ENCODE results near the gene PLCH2. TPM values are rescaled to one million over a fixed set of nuclear protein-coding genes. Genes with fewer than 3 reads are reported as not detected.
A peak's percentile ranks its signal among the peaks of the same experiment; 100 is the strongest.

Gene PLCH2
- total and polyA plus RNA-seq, 2 of the 13 experiments (the other 11 are each of a cell fraction or from before 2014, with no cell fraction given), result 0.15 to 0.67 TPM

DNA sequence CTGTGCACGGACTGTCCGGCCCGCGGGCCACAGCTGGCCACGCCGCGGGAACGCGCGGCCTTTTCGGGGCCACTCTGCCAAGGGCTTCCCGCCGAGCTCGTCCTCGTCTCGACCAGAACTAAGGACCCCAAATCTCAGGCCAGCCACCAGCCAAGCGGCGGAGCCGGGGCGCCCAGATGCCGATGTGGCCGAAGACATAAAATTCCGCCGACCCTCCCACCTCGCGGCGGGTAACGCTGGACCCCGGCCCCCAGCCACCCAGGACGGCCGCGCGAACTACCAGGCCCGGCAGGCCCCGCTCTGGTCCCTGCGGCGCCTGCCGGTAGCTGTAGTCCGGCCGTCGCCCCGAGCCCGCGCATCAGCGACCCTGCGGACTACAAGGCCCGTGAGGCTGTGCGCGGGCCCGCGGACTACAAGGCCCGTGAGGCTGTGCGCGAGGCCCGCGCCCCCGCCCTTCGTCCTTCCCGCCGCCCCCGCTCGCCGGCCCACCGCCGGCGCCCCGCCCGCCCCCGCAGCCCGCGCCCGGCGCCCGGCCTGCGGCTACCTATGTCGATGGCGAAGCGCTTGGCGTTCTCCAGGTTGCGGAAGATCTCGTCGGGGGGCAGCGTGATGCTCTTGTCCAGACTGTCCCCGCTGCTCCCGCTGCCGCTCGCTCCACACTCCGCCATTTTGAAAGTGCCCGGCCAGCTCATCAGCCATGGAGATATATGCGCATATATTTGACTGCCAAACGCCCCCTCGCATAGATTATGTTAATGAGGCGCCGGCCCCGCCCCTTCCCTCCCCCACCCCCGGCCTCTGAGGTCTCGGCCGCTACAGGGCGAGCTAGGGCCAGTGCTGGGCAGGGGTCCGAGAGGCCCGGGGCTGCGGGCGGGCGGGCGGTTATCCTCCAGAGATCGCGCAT is 50.1 kb downstream of the PLCH2 start, which contains the start of gene PANK4 (continued):
- TF ChIP-seq, protein P1, sequence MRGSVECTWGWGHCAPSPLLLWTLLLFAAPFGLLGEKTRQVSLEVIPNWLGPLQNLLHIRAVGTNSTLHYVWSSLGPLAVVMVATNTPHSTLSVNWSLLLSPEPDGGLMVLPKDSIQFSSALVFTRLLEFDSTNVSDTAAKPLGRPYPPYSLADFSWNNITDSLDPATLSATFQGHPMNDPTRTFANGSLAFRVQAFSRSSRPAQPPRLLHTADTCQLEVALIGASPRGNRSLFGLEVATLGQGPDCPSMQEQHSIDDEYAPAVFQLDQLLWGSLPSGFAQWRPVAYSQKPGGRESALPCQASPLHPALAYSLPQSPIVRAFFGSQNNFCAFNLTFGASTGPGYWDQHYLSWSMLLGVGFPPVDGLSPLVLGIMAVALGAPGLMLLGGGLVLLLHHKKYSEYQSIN (CRISPR knock-in tag; IDR thresholded peaks at IDR 0.05; ENCODE audit: borderline replicate concordance), result no peak
- TF ChIP-seq STAT5B (CRISPR knock-in tag; IDR thresholded peaks at IDR 0.05) (no peak), ZNF761 (CRISPR knock-in tag; conservative IDR thresholded peaks at IDR 0.05) (no peak), ATF7-NPFF (CRISPR knock-in tag; IDR thresholded peaks at IDR 0.05; ENCODE audit: low read depth) (no peak), ZNF501 (CRISPR knock-in tag; IDR thresholded peaks at IDR 0.05) (no peak), ZNF678 (CRISPR knock-in tag; IDR thresholded peaks at IDR 0.05) (no peak), MEIS2 (CRISPR knock-in tag; IDR thresholded peaks at IDR 0.05) (no peak; the same call in 1 of the 2 replicates), ESRRA (CRISPR knock-in tag; IDR thresholded peaks at IDR 0.05; ENCODE audit: low read depth) (no peak), ZNF644 (CRISPR knock-in tag; IDR thresholded peaks at IDR 0.05; ENCODE audit: low read depth) (no peak), ZNF841 (CRISPR knock-in tag; IDR thresholded peaks at IDR 0.05; ENCODE audit: borderline replicate concordance) (no peak), U2AF2 (IDR thresholded peaks at IDR 0.05; ENCODE audit: low read depth, low read length) (no peak), SOX5 (CRISPR knock-in tag; IDR thresholded peaks at IDR 0.05; ENCODE audit: borderline replicate concordance) (no peak), GFI1 (CRISPR knock-in tag; IDR thresholded peaks at IDR 0.05; ENCODE audit: borderline replicate concordance) (no peak), GTF3A (CRISPR knock-in tag; conservative IDR thresholded peaks at IDR 0.05) (no peak), WIZ (CRISPR knock-in tag; IDR thresholded peaks at IDR 0.05) (no peak), ZSCAN22 (CRISPR knock-in tag; IDR thresholded peaks at IDR 0.05) (no peak), ZNF350 (CRISPR knock-in tag; IDR thresholded peaks at IDR 0.05; ENCODE audit: borderline replicate concordance, low read depth) (no peak), ZNF777 (CRISPR knock-in tag; IDR thresholded peaks at IDR 0.05) (no peak), ZNF124 (CRISPR knock-in tag; IDR thresholded peaks at IDR 0.05) (no peak; the same call in 1 of the 2 replicates), ZNF570 (CRISPR knock-in tag; IDR thresholded peaks at IDR 0.05; ENCODE audit: borderline replicate concordance) (no peak)
- TF ChIP-seq, protein P2, sequence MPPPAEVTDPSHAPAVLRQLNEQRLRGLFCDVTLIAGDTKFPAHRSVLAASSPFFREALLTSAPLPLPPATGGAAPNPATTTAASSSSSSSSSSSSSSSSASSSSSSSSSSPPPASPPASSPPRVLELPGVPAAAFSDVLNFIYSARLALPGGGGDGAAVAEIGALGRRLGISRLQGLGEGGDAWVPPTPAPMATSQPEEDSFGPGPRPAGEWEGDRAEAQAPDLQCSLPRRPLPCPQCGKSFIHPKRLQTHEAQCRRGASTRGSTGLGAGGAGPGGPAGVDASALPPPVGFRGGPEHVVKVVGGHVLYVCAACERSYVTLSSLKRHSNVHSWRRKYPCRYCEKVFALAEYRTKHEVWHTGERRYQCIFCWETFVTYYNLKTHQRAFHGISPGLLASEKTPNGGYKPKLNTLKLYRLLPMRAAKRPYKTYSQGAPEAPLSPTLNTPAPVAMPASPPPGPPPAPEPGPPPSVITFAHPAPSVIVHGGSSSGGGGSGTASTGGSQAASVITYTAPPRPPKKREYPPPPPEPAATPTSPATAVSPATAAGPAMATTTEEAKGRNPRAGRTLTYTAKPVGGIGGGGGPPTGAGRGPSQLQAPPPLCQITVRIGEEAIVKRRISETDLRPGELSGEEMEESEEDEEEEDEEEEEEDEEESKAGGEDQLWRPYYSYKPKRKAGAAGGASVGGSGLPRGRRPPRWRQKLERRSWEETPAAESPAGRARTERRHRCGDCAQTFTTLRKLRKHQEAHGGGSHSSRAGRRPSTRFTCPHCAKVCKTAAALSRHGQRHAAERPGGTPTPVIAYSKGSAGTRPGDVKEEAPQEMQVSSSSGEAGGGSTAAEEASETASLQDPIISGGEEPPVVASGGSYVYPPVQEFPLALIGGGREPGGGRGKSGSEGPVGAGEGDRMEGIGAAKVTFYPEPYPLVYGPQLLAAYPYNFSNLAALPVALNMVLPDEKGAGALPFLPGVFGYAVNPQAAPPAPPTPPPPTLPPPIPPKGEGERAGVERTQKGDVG (CRISPR knock-in tag; IDR thresholded peaks at IDR 0.05; ENCODE audit: borderline replicate concordance), result no peak
- TF ChIP-seq, protein P3, sequence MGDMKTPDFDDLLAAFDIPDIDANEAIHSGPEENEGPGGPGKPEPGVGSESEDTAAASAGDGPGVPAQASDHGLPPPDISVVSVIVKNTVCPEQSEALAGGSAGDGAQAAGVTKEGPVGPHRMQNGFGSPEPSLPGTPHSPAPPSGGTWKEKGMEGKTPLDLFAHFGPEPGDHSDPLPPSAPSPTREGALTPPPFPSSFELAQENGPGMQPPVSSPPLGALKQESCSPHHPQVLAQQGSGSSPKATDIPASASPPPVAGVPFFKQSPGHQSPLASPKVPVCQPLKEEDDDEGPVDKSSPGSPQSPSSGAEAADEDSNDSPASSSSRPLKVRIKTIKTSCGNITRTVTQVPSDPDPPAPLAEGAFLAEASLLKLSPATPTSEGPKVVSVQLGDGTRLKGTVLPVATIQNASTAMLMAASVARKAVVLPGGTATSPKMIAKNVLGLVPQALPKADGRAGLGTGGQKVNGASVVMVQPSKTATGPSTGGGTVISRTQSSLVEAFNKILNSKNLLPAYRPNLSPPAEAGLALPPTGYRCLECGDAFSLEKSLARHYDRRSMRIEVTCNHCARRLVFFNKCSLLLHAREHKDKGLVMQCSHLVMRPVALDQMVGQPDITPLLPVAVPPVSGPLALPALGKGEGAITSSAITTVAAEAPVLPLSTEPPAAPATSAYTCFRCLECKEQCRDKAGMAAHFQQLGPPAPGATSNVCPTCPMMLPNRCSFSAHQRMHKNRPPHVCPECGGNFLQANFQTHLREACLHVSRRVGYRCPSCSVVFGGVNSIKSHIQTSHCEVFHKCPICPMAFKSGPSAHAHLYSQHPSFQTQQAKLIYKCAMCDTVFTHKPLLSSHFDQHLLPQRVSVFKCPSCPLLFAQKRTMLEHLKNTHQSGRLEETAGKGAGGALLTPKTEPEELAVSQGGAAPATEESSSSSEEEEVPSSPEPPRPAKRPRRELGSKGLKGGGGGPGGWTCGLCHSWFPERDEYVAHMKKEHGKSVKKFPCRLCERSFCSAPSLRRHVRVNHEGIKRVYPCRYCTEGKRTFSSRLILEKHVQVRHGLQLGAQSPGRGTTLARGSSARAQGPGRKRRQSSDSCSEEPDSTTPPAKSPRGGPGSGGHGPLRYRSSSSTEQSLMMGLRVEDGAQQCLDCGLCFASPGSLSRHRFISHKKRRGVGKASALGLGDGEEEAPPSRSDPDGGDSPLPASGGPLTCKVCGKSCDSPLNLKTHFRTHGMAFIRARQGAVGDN (CRISPR knock-in tag; IDR thresholded peaks at IDR 0.05), result peak; percentile 29

Measured in HepG2 (cell line).